Thyroid gland (tissue), 4 donors: Measurements from ENCODE around the gene ISOC2. TPM values are rescaled to one million over a fixed set of nuclear protein-coding genes. Genes with fewer than 3 reads are reported as not detected.
A peak's percentile ranks its signal among the peaks of the same experiment; 100 is the strongest.
"Not testable (repeated sequence)": the region's sequence is repeated elsewhere in the genome, so short reads cannot be mapped to it uniquely, and the experiment has no call there.

ENCODE experiments used
- DNase-seq, 2 donors: peaks; one replicate each; pipeline ENCODE4 v3.0.0-alpha.2; 2019
- H3K27ac ChIP-seq, 3 donors: fragments of 200-600 bp; sonication (generic); 1 replicate in 2 of 3; 2 replicates in 1 of 3; pipeline ENCODE4 v1.5.1; 2016 to 2019; ENCODE audit warnings: mild to moderate bottlenecking in 1 of 3, moderate library complexity in 1 of 3
- H3K27me3 ChIP-seq: fragments of 200-600 bp; sonication (generic); one replicate; pipeline ENCODE4 v1.5.1; 2019
- H3K36me3 ChIP-seq, 2 donors: fragments of 200-600 bp; sonication (generic); one replicate each; pipeline ENCODE4 v1.5.1; 2016 to 2019
- H3K4me1 ChIP-seq, 2 donors: fragments of 200-600 bp; sonication (generic); one replicate each; pipeline ENCODE4 v1.5.1; 2017 to 2019
- H3K4me3 ChIP-seq, 3 donors: fragments of 200-600 bp; sonication (generic); replicated peaks in 1 of 3; 1 replicate in 2 of 3; 2 replicates in 1 of 3; pipeline ENCODE4 v1.5.1; 2016; ENCODE audit warnings: mild to moderate bottlenecking in 1 of 3
- H3K9me3 ChIP-seq: fragments of 200-600 bp; sonication (generic); one replicate; pipeline ENCODE4 v1.5.1; 2017
- CTCF ChIP-seq, 6 experiments: fragments of 200-600 bp in 3 of 6; fragments of 450-650 bp in 3 of 6; sonication (generic) in 3 of 6; IDR thresholded peaks; one replicate each; pipeline ENCODE4 v1.5.1; 2016 to 2019; ENCODE audit warnings: antibody characterized with exemption in 6 of 6, mild to moderate bottlenecking in 2 of 6, inconsistent platforms in 1 of 6, moderate library complexity in 1 of 6
- POLR2A ChIP-seq, 2 donors: fragments of 450-650 bp; IDR thresholded peaks; one replicate each; pipeline ENCODE4 v1.6.1; 2017; ENCODE audit warnings: antibody characterized with exemption in 2 of 2, mild to moderate bottlenecking in 2 of 2, moderate library complexity in 1 of 2
- WGBS, 2 donors: methylation state at CpG; one replicate each; pipeline ENCODE4 v1.1.5; 2017; 5-methylcytosine and 5-hydroxymethylcytosine counted together
- intact Hi-C: fragments of 100-400 bp; cut with DNase I; formaldehyde crosslinking; loops from one replicate; pipeline ENCODE4 v1.15.1; 2023
- total RNA-seq, 4 donors: library from RNA; depleted of rRNA; stranded (reverse); fragments of >200 nt; gene quantifications; one replicate each; pipeline ENCODE4 v1.2.3, GENCODE V29; 2016

The ISOC2 gene
- total RNA-seq, 4 donors from 2014 or later: 52.1 to 178 (median 100) TPM

GRCh38 chr19:55418185-55418584, 43.3 kb downstream of the ISOC2 start:
- WGBS, 2 donors: 5 to 6% methylated on average over 6 to 7 of the region's 7 CpGs
- DNase-seq: peak; percentile 67 to 69
- H3K27ac ChIP-seq: no peak overlapping the region
- H3K27me3 ChIP-seq: no peaks in the 10 kb centered on the region
- H3K4me3 ChIP-seq: no peak overlapping the region
- no peaks in the 10 kb centered on the region for H3K4me1 ChIP-seq
- no peaks in the 10 kb centered on the region for H3K36me3 ChIP-seq
- intact Hi-C loops: loop anchor here (5.0 kb wide), 1 partner anchor 276 kb away; no protein-coding TSS in a partner anchor
- TF ChIP-seq POLR2A (IDR thresholded peaks at IDR 0.05): no peak
- TF ChIP-seq CTCF (IDR thresholded peaks at IDR 0.05): peak; percentile 29 to 81 (median 68)
- H3K9me3 ChIP-seq: no peaks in the 10 kb centered on the region

- Histone ChIP-seq H3K9me3 (no peaks in the 10 kb centered on the region), H3K4me1 (peaks cover 14 to 18% of the 10 kb centered on the region in 2 donors), H3K27ac (no peak overlapping the region), H3K4me3 (no peak overlapping the region), H3K27me3 (no peaks in the 10 kb centered on the region), H3K36me3 (no peaks in the 10 kb centered on the region)
- 95 to 98% methylated on average over 2 of the region's 2 CpGs for WGBS, 2 donors
- TF ChIP-seq CTCF (IDR thresholded peaks at IDR 0.05): no peak
- intact Hi-C loops: no loop called here
- DNase-seq: no peak
Measured at GRCh38 chr19:55410168-55410567, 51.3 kb downstream of the ISOC2 start.

- H3K27ac ChIP-seq, H3K9me3 ChIP-seq, DNase-seq, H3K36me3 ChIP-seq, H3K27me3 ChIP-seq, H3K4me3 ChIP-seq, intact Hi-C loops: not testable (repeated sequence)
- 92 to 97% methylated on average over 8 of the region's 8 CpGs for WGBS, 2 donors
- peaks cover 14 to 18% of the 10 kb centered on the region in 2 donors for H3K4me1 ChIP-seq
Measured at GRCh38 chr19:55409179-55409578, 52.3 kb downstream of the ISOC2 start.

- TF ChIP-seq POLR2A (IDR thresholded peaks at IDR 0.05) (peak in 1 of 2 donors; percentile 22), CTCF (IDR thresholded peaks at IDR 0.05) (no peak)
- Histone ChIP-seq H3K9me3 (no peaks in the 10 kb centered on the region), H3K36me3 (peaks cover 0 to 5% of the 10 kb centered on the region in 2 donors), H3K27me3 (no peaks in the 10 kb centered on the region), H3K4me1 (peaks cover 14 to 18% of the 10 kb centered on the region in 2 donors), H3K27ac (peak overlapping the region; percentile 91 to 99 (median 94)), H3K4me3 (peak overlapping the region in 2 of 3 donors; percentile 44 to 92)
- WGBS, 2 donors: 73 to 76% methylated on average over 9 of the region's 9 CpGs
- intact Hi-C loops: no loop called here
- no peak for DNase-seq
Measured at GRCh38 chr19:55408533-55408872, 52.9 kb downstream of the ISOC2 start.

GRCh38 chr19:55407800-55408532, 53.5 kb downstream of the ISOC2 start:
- Histone ChIP-seq H3K9me3 (no peaks in the 10 kb centered on the region), H3K4me1 (peaks cover 14 to 18% of the 10 kb centered on the region in 2 donors), H3K27ac (peak overlapping the region; percentile 94 to 100 (median 99)), H3K27me3 (no peaks in the 10 kb centered on the region), H3K4me3 (peak overlapping the region; percentile 69 to 93 (median 92)), H3K36me3 (peaks cover 0 to 10% of the 10 kb centered on the region in 2 donors)
- peak; percentile 99 for DNase-seq
- intact Hi-C loops: no loop called here
- WGBS, 2 donors: 1 to 2% methylated on average over 56 to 71 of the region's 72 CpGs
- TF ChIP-seq POLR2A (IDR thresholded peaks at IDR 0.05) (no peak), CTCF (IDR thresholded peaks at IDR 0.05) (no peak)
